ENCODE measurements around the gene TTC7B.

- TF ChIP-seq REST (IDR thresholded peaks at IDR 0.05; ENCODE audit: low read depth) = no peak
- TF ChIP-seq YY1 (IDR thresholded peaks at IDR 0.05; ENCODE audit: low read depth) = no peak
- TF ChIP-seq ZBTB7A (IDR thresholded peaks at IDR 0.05; ENCODE audit: low read depth) = no peak
- no peak for TF ChIP-seq TAF1 (IDR thresholded peaks at IDR 0.05; ENCODE audit: low read depth)
Measured at GRCh38 chr14:90676356-90676755, 139.9 kb downstream of the TTC7B start.
